ENCODE measurements around the gene INTS13. TPM values are rescaled to one million over a fixed set of nuclear protein-coding genes. Genes with fewer than 3 reads are reported as not detected.

The INTS13 gene
- polyA plus RNA-seq, 3 donors = 4.6 to 8.0 (median 7.5) TPM

GRCh38 chr12:26869104-26869494 is 68.7 kb downstream of the INTS13 start:
- Histone ChIP-seq H3K27ac (ENCODE audit: low read depth in 1 of 2, low read length in 2 of 2) (no peak overlapping the region), H3K9me3 (replicated peaks in 1 of 2; ENCODE audit: control insufficient read depth in 1 of 2, insufficient read depth in 1 of 2, low read length in 2 of 2) (no peaks in the 10 kb centered on the region), H3K36me3 (replicated peaks in 1 of 2; ENCODE audit: control insufficient read depth in 1 of 2, insufficient read depth in 2 of 2, low read length in 2 of 2) (no peaks in the 10 kb centered on the region), H2AFZ (ENCODE audit: insufficient read depth, low read depth, low read length, poor library complexity, severe bottlenecking) (no peak overlapping the region), H3K4me3 (replicated peaks in 1 of 3; ENCODE audit: low read depth in 2 of 3, low read length in 3 of 3) (no peak overlapping the region), H3K27me3 (ENCODE audit: control insufficient read depth in 2 of 2, insufficient read depth in 2 of 2, low read length in 2 of 2) (no peaks in the 10 kb centered on the region), H3K4me2 (replicated peaks; ENCODE audit: extremely low read depth, low read length, poor library complexity, severe bottlenecking) (no peak overlapping the region), H4K20me1 (ENCODE audit: insufficient read depth, low read length) (no peaks in the 10 kb centered on the region), H3K4me1 (ENCODE audit: control insufficient read depth in 1 of 2, insufficient read depth in 2 of 2, low read length in 2 of 2) (peaks cover 39 to 42% of the 10 kb centered on the region in 2 donors), H3K79me2 (ENCODE audit: insufficient read depth, low read length) (no peaks in the 10 kb centered on the region), H3K9ac (ENCODE audit: insufficient read depth, low read length, poor library complexity, severe bottlenecking) (no peak overlapping the region)
- 100% methylated on average over 3 of the region's 6 CpGs for WGBS (ENCODE audit: insufficient coverage)
- Mint-ChIP-seq H3K9me3 (peaks cover 0 to 3% (median 0%) of the 10 kb centered on the region in 7 donors), H3K4me3 (no peak overlapping the region), H3K4me1 (peaks cover 46% of the 10 kb centered on the region), H3K27ac (peak overlapping the region in 1 of 7 donors; percentile 55), H3K27me3 (ENCODE audit: low read depth in 3 of 3) (peaks cover 2 to 5% (median 4%) of the 10 kb centered on the region in 3 donors), H3K36me3 (no peaks in the 10 kb centered on the region)
- TF ChIP-seq, protein P1, sequence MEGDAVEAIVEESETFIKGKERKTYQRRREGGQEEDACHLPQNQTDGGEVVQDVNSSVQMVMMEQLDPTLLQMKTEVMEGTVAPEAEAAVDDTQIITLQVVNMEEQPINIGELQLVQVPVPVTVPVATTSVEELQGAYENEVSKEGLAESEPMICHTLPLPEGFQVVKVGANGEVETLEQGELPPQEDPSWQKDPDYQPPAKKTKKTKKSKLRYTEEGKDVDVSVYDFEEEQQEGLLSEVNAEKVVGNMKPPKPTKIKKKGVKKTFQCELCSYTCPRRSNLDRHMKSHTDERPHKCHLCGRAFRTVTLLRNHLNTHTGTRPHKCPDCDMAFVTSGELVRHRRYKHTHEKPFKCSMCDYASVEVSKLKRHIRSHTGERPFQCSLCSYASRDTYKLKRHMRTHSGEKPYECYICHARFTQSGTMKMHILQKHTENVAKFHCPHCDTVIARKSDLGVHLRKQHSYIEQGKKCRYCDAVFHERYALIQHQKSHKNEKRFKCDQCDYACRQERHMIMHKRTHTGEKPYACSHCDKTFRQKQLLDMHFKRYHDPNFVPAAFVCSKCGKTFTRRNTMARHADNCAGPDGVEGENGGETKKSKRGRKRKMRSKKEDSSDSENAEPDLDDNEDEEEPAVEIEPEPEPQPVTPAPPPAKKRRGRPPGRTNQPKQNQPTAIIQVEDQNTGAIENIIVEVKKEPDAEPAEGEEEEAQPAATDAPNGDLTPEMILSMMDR (IDR thresholded peaks at IDR 0.05) = no peak
- intact Hi-C loops (cut with micrococcal nuclease) = no loop called here
- no peak for DNase-seq

DNA sequence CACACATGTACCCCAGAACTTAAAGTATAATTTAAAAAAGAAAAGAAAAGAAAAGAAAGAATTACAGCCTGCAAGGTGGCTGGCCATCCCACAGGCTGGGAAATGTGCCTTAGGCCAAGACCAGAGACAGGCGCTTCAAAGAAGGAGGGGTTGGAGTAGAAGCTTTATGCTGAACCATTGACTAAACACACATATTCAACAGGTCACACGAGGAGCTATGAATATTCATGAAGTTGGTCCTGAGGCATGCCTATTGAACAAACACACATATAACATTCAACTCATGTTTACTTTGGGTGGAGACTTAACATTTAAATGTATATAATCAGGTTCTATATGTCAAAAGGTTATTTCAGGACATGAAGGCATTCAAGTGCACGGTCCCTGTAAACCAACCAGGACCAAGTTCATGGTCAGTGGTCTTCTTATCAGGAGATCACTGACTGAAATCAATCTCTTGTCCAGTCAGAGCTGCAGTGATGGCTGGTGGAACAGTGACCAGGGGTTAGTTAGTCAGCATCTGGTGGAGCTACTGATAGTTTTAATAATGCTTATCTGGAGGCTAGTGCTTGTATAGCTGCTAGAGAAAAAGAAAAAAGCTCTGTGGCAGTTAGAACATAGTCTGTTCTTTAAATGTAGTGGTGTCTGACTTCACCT is 69.2 kb downstream of the INTS13 start:
- peaks cover 1 to 5% (median 2%) of the 10 kb centered on the region in 3 donors for H3K27me3 Mint-ChIP-seq (ENCODE audit: low read depth in 3 of 3)
- no peak overlapping the region for H3K9ac ChIP-seq (ENCODE audit: insufficient read depth, low read length, poor library complexity, severe bottlenecking)
- no peak overlapping the region for H3K27ac ChIP-seq (ENCODE audit: low read depth in 1 of 2, low read length in 2 of 2)
- H3K36me3 ChIP-seq (replicated peaks in 1 of 2; ENCODE audit: control insufficient read depth in 1 of 2, insufficient read depth in 2 of 2, low read length in 2 of 2) = no peaks in the 10 kb centered on the region
- no peak overlapping the region for H3K4me3 ChIP-seq (replicated peaks in 1 of 3; ENCODE audit: low read depth in 2 of 3, low read length in 3 of 3)
- 94% methylated on average over 2 of the region's 3 CpGs for WGBS (ENCODE audit: insufficient coverage)
- H3K4me3 Mint-ChIP-seq = no peak overlapping the region
- H3K4me1 Mint-ChIP-seq = peaks cover 41% of the 10 kb centered on the region
- peaks cover 0 to 3% (median 0%) of the 10 kb centered on the region in 7 donors for H3K9me3 Mint-ChIP-seq
- no peaks in the 10 kb centered on the region for H3K36me3 Mint-ChIP-seq
- no peaks in the 10 kb centered on the region for H3K9me3 ChIP-seq (replicated peaks in 1 of 2; ENCODE audit: control insufficient read depth in 1 of 2, insufficient read depth in 1 of 2, low read length in 2 of 2)
- H3K79me2 ChIP-seq (ENCODE audit: insufficient read depth, low read length) = no peaks in the 10 kb centered on the region
- peaks cover 34 to 37% of the 10 kb centered on the region in 2 donors for H3K4me1 ChIP-seq (ENCODE audit: control insufficient read depth in 1 of 2, insufficient read depth in 2 of 2, low read length in 2 of 2)
- H3K4me2 ChIP-seq (replicated peaks; ENCODE audit: extremely low read depth, low read length, poor library complexity, severe bottlenecking) = no peak overlapping the region
- H3K27me3 ChIP-seq (ENCODE audit: control insufficient read depth in 2 of 2, insufficient read depth in 2 of 2, low read length in 2 of 2) = no peaks in the 10 kb centered on the region
- H3K27ac Mint-ChIP-seq = no peak overlapping the region
- intact Hi-C loops (cut with micrococcal nuclease) = no loop called here
- no peak for DNase-seq
- H2AFZ ChIP-seq (ENCODE audit: insufficient read depth, low read depth, low read length, poor library complexity, severe bottlenecking) = no peak overlapping the region
- TF ChIP-seq, protein P1 (IDR thresholded peaks at IDR 0.05) = no peak
- no peaks in the 10 kb centered on the region for H4K20me1 ChIP-seq (ENCODE audit: insufficient read depth, low read length)
